Measurements from ENCODE around the gene MGRN1. TPM values are rescaled to one million over a fixed set of nuclear protein-coding genes. Genes with fewer than 3 reads are reported as not detected.

Gene MGRN1
- total and polyA plus RNA-seq, 2 of the 13 experiments (the other 11 are each of a cell fraction or from before 2014, with no cell fraction given) = 11.9 to 12.6 TPM

GRCh38 chr16:4734730-4735535, 110.3 kb downstream of the MGRN1 start (continued):
- TF ChIP-seq, protein P1, sequence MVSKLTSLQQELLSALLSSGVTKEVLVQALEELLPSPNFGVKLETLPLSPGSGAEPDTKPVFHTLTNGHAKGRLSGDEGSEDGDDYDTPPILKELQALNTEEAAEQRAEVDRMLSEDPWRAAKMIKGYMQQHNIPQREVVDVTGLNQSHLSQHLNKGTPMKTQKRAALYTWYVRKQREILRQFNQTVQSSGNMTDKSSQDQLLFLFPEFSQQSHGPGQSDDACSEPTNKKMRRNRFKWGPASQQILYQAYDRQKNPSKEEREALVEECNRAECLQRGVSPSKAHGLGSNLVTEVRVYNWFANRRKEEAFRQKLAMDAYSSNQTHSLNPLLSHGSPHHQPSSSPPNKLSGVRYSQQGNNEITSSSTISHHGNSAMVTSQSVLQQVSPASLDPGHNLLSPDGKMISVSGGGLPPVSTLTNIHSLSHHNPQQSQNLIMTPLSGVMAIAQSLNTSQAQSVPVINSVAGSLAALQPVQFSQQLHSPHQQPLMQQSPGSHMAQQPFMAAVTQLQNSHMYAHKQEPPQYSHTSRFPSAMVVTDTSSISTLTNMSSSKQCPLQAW (CRISPR knock-in tag; IDR thresholded peaks at IDR 0.05) = 0 out of 2 replicates have a peak, but pooled peaks have one; percentile 29
- no peak for TF ChIP-seq ZNF615 (CRISPR knock-in tag; IDR thresholded peaks at IDR 0.05; ENCODE audit: borderline replicate concordance)
- no peak for TF ChIP-seq KDM2A (CRISPR knock-in tag; IDR thresholded peaks at IDR 0.05; ENCODE audit: borderline replicate concordance, low read depth)
- 0 out of 2 replicates have a peak, but pooled peaks have one; percentile 1 for TF ChIP-seq RERE (CRISPR knock-in tag; IDR thresholded peaks at IDR 0.05; ENCODE audit: low read depth)
- TF ChIP-seq, protein P2, sequence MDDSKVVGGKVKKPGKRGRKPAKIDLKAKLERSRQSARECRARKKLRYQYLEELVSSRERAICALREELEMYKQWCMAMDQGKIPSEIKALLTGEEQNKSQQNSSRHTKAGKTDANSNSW (CRISPR knock-in tag; IDR thresholded peaks at IDR 0.05; ENCODE audit: borderline replicate concordance) = no peak
- TF ChIP-seq, protein P3, sequence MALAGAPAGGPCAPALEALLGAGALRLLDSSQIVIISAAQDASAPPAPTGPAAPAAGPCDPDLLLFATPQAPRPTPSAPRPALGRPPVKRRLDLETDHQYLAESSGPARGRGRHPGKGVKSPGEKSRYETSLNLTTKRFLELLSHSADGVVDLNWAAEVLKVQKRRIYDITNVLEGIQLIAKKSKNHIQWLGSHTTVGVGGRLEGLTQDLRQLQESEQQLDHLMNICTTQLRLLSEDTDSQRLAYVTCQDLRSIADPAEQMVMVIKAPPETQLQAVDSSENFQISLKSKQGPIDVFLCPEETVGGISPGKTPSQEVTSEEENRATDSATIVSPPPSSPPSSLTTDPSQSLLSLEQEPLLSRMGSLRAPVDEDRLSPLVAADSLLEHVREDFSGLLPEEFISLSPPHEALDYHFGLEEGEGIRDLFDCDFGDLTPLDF (CRISPR knock-in tag; IDR thresholded peaks at IDR 0.05) = no peak
- 0 out of 2 replicates have a peak, but pooled peaks have one; percentile 27 for TF ChIP-seq KDM1A (CRISPR knock-in tag; IDR thresholded peaks at IDR 0.05)
- peak; percentile 47; the same call in 1 of the 2 replicates for TF ChIP-seq MAX (IDR thresholded peaks at IDR 0.05)
- no peak for TF ChIP-seq JUND (CRISPR knock-in tag; IDR thresholded peaks at IDR 0.05)
- no peak for TF ChIP-seq ZNF180 (CRISPR knock-in tag; IDR thresholded peaks at IDR 0.05; ENCODE audit: borderline replicate concordance, low read depth)
- TF ChIP-seq, protein P4, sequence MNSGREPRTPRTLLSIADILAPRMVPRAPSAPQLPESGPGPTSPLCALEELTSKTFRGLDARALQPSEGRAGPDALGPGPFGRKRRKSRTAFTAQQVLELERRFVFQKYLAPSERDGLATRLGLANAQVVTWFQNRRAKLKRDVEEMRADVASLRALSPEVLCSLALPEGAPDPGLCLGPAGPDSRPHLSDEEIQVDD (CRISPR knock-in tag; IDR thresholded peaks at IDR 0.05; ENCODE audit: borderline replicate concordance) = no peak
- TF ChIP-seq U2AF1 (optimal IDR thresholded peaks at IDR 0.05; ENCODE audit: low read depth, low read length) = peak; percentile 10
- no peak for TF ChIP-seq MXD4 (CRISPR knock-in tag; IDR thresholded peaks at IDR 0.05)
- TF ChIP-seq FOSL2 (CRISPR knock-in tag; IDR thresholded peaks at IDR 0.05) = no peak
- no peak for TF ChIP-seq SYNCRIP (IDR thresholded peaks at IDR 0.05; ENCODE audit: insufficient read depth, low read depth, low read length)
- TF ChIP-seq, protein P5, sequence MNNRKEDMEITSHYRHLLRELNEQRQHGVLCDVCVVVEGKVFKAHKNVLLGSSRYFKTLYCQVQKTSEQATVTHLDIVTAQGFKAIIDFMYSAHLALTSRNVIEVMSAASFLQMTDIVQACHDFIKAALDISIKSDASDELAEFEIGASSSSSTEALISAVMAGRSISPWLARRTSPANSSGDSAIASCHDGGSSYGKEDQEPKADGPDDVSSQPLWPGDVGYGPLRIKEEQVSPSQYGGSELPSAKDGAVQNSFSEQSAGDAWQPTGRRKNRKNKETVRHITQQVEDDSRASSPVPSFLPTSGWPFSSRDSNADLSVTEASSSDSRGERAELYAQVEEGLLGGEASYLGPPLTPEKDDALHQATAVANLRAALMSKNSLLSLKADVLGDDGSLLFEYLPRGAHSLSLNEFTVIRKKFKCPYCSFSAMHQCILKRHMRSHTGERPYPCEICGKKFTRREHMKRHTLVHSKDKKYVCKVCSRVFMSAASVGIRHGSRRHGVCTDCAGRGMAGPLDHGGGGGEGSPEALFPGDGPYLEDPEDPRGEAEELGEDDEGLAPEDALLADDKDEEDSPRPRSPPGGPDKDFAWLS (CRISPR knock-in tag; IDR thresholded peaks at IDR 0.05; ENCODE audit: borderline replicate concordance) = no peak
- TF ChIP-seq ZFP36L1 (CRISPR knock-in tag; IDR thresholded peaks at IDR 0.05) = no peak

All from HepG2 (cell line).